ENCODE results near the gene ULBP2. TPM values are rescaled to one million over a fixed set of nuclear protein-coding genes. Genes with fewer than 3 reads are reported as not detected.

ULBP2 gene
- total RNA-seq, 4 donors from 2014 or later = 0.39 to 0.74 TPM; not detected in 2

DNA sequence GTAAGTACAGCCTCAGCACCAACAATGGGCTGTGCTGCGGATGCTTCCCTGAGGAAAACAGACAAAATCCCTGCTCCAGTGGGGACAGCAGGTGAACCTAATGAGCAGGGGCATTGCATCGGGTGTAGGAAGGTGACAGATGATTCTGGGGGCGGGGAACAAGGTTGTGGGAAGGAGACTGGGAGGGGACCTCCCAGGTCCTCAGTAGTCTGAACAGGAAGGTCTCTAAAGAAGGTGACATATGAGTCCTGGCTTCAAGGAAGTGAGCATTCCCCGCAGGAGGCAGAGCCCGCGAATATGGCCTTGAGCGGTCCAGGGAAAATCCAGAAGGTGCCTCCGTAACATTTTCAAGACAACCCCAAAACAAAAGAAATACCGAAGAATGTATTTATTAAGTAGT is 41.3 kb downstream of the ULBP2 start:
- no peak overlapping the region for H3K27ac ChIP-seq
- H3K27me3 ChIP-seq = peaks cover 88% of the 10 kb centered on the region
- no peak for TF ChIP-seq POLR2AphosphoS5 (IDR thresholded peaks at IDR 0.05)
- no peak for TF ChIP-seq POLR2A (IDR thresholded peaks at IDR 0.05)
- TF ChIP-seq, protein P1, sequence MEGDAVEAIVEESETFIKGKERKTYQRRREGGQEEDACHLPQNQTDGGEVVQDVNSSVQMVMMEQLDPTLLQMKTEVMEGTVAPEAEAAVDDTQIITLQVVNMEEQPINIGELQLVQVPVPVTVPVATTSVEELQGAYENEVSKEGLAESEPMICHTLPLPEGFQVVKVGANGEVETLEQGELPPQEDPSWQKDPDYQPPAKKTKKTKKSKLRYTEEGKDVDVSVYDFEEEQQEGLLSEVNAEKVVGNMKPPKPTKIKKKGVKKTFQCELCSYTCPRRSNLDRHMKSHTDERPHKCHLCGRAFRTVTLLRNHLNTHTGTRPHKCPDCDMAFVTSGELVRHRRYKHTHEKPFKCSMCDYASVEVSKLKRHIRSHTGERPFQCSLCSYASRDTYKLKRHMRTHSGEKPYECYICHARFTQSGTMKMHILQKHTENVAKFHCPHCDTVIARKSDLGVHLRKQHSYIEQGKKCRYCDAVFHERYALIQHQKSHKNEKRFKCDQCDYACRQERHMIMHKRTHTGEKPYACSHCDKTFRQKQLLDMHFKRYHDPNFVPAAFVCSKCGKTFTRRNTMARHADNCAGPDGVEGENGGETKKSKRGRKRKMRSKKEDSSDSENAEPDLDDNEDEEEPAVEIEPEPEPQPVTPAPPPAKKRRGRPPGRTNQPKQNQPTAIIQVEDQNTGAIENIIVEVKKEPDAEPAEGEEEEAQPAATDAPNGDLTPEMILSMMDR (IDR thresholded peaks at IDR 0.05) = no peak
- TF ChIP-seq EP300 (IDR thresholded peaks at IDR 0.05) = no peak
- H3K36me3 ChIP-seq = no peaks in the 10 kb centered on the region
- 16 to 38% methylated on average over 3 to 8 of the region's 9 CpGs for WGBS, 2 donors (ENCODE audit: low coverage in 1 of 2)
- no peak for ATAC-seq
- no peak overlapping the region for H3K4me3 ChIP-seq
- H3K4me1 ChIP-seq = no peaks in the 10 kb centered on the region
- peaks cover 0 to 18% (median 0%) of the 10 kb centered on the region in 3 donors for H3K9me3 ChIP-seq

DNA sequence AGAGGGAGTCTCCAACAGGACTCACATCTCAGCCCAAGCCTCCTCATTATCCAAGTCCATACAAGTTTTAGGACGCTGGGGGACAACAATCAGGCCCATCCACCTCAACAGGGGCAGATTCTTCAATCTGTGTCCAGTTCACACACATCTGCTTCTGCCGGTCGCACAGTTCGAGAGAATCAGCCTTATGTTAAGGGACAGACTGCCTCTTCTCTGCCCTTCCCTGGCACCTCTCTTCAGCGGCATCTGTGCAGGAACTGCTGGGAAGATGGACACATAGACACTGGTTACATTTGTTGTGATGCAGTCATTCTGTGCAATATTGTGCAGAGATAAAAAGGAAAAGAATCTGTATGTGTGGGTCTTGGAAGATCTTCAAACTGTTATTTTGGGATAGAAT is 43.0 kb downstream of the ULBP2 start:
- peaks cover 0 to 5% (median 1%) of the 10 kb centered on the region in 3 donors for H3K4me1 ChIP-seq
- peaks cover 0 to 32% (median 0%) of the 10 kb centered on the region in 3 donors for H3K9me3 ChIP-seq
- H3K36me3 ChIP-seq = no peaks in the 10 kb centered on the region
- H3K27ac ChIP-seq = no peak overlapping the region
- 27 to 69% methylated on average over 3 to 4 of the region's 5 CpGs for WGBS, 2 donors (ENCODE audit: low coverage in 1 of 2)
- TF ChIP-seq, protein P1 (IDR thresholded peaks at IDR 0.05) = no peak
- no peak for TF ChIP-seq EP300 (IDR thresholded peaks at IDR 0.05)
- no peak for TF ChIP-seq POLR2A (IDR thresholded peaks at IDR 0.05)
- no peak for TF ChIP-seq POLR2AphosphoS5 (IDR thresholded peaks at IDR 0.05)
- no peak for ATAC-seq
- no peak overlapping the region for H3K4me3 ChIP-seq
- H3K27me3 ChIP-seq = peaks cover 93% of the 10 kb centered on the region

DNA sequence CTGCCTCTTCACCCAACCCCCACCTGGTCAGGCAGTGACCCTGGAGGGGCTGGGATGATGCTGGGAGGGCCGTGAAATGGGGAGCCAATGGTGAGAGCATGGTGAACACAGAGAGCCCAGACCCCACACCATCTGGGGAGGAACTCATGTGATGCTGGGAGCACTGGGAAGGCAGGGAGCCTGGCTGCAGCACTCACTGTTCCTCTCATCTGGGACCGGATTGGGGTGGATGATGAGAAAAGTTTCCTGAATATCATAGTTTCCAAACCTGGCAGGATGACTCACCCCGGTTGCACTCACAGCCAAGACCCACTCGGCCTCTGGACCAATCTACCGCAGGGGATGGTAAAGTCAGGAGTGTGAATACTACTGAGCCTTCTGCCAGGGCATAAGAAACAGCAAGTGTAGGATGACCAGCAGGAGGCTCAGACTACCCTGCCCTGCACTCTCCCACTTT is 43.7 kb downstream of the ULBP2 start:
- H3K27ac ChIP-seq = no peak overlapping the region
- no peaks in the 10 kb centered on the region for H3K36me3 ChIP-seq
- no peak overlapping the region for H3K4me3 ChIP-seq
- no peak for ATAC-seq
- WGBS, 2 donors (ENCODE audit: low coverage in 1 of 2) = 5% methylated on average over 4 of the region's 5 CpGs; no CpG with 5 or more reads in 1 of the 2 donors
- peaks cover 0 to 12% (median 9%) of the 10 kb centered on the region in 3 donors for H3K4me1 ChIP-seq
- H3K27me3 ChIP-seq = peaks cover 93% of the 10 kb centered on the region
- no peak for TF ChIP-seq EP300 (IDR thresholded peaks at IDR 0.05)
- no peak for TF ChIP-seq POLR2AphosphoS5 (IDR thresholded peaks at IDR 0.05)
- TF ChIP-seq POLR2A (IDR thresholded peaks at IDR 0.05) = no peak
- H3K9me3 ChIP-seq = peaks cover 0 to 32% (median 0%) of the 10 kb centered on the region in 3 donors

DNA sequence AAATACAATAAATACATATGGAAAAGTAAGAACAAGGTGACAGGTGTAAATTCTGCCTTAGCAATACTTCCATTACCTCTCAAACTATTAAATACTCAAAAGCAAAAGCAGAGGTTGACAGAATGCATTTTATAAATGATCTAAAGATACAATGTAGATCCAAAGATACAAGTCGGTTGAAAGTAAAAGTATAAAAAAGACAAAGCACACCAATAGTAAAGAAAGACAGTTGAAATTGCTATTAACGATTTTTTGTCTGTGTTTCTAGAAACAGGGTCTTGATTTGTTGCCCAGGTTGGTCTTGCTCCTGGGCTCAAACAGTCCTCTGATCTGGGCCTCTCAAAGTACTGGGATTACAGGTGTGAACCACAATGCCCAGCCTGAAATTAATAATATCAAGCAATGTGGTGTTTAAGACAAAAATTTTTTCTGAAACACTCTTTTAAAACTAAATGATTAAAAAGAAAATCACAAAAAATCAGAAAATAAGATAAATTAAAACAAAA is 45.8 kb downstream of the ULBP2 start:
- ATAC-seq = no peak
- Histone ChIP-seq H3K4me3 (no peak overlapping the region), H3K27ac (no peak overlapping the region), H3K36me3 (no peaks in the 10 kb centered on the region), H3K27me3 (peaks cover 93% of the 10 kb centered on the region), H3K4me1 (peaks cover 0 to 21% (median 15%) of the 10 kb centered on the region in 3 donors), H3K9me3 (peaks cover 0 to 26% (median 0%) of the 10 kb centered on the region in 3 donors)
- WGBS, 2 donors (ENCODE audit: low coverage in 1 of 2) = 20 to 55% methylated on average over 2 of the region's 2 CpGs
- TF ChIP-seq, protein P1 (IDR thresholded peaks at IDR 0.05) = no peak
- TF ChIP-seq POLR2AphosphoS5 (IDR thresholded peaks at IDR 0.05) (no peak), POLR2A (IDR thresholded peaks at IDR 0.05) (no peak), EP300 (IDR thresholded peaks at IDR 0.05) (no peak)

DNA sequence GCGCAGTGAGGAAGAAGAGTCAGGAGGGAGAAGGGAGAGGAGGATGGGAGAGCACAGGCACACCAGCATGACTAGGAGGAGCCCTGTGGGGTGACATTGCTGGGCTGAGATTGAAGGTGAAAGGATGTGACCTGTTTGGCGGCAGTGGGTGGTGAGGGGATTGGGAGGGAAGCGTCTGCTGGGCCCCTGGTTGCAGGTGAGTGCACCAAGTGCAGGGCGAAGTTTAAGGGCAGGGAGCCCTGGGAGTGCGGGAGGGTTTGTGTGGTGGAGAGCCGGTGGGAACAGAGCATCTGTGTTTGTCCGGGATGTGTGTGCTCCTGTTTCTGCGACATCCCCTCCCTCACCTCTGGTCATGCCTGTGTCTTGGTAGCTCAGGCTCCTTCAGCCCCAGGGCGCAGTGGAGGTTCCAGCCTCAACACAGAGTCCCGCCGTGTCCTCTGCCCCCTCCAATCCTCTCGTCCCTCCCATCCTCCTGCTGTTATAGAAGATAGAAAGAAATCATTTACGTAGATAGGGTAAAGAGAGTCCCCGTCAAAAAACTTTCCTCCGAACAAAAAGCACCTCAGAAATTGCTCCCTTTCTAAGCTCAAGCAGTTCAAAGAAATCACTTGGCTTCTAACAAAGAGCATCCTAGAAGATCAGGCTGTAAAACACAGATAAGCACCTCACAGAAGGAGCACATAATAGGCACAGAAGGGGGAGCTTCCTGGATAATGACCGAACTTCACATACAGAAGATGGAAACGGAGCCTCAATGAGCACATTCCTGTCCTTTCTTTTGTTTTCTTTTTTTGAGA is 46.9 kb downstream of the ULBP2 start:
- WGBS, 2 donors (ENCODE audit: low coverage in 1 of 2) = 3 to 4% methylated on average over 11 of the region's 17 CpGs
- TF ChIP-seq POLR2A (IDR thresholded peaks at IDR 0.05) (no peak), POLR2AphosphoS5 (IDR thresholded peaks at IDR 0.05) (no peak), EP300 (IDR thresholded peaks at IDR 0.05) (no peak)
- TF ChIP-seq, protein P1 (IDR thresholded peaks at IDR 0.05) = no peak
- no peak overlapping the region for H3K27ac ChIP-seq
- H3K36me3 ChIP-seq = no peaks in the 10 kb centered on the region
- H3K4me3 ChIP-seq = no peak overlapping the region
- H3K4me1 ChIP-seq = peaks cover 0 to 21% (median 15%) of the 10 kb centered on the region in 3 donors
- H3K9me3 ChIP-seq = peaks cover 0 to 26% (median 0%) of the 10 kb centered on the region in 3 donors
- ATAC-seq = no peak
- H3K27me3 ChIP-seq = peaks cover 95% of the 10 kb centered on the region

Data from gastroesophageal sphincter (tissue), 4 donors.